ENCODE measurements around the gene PPP3R1. TPM values are rescaled to one million over a fixed set of nuclear protein-coding genes. Genes with fewer than 3 reads are reported as not detected.
A peak's percentile ranks its signal among the peaks of the same experiment; 100 is the strongest.

PPP3R1 gene
- total RNA-seq, 1 donor from 2014 or later = 54.5 TPM

DNA sequence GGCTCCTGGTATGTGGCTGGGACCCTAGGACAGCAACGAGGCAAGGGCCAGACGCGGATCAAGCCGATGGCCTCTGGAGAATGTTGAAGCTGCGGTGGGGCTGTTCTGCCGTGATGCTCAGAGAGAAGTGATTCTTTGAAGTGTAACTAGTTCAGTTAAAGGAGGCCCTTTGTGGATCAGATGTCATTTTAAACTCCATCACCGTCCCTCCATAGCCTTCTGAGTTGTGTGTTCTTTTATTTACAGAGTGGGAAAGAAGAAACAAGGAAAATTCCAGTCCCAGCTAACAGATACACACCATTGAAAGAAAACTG, 94.2 kb downstream of the PPP3R1 start:
- Histone ChIP-seq H3K4me1 (peaks cover 34% of the 10 kb centered on the region), H3K4me3 (peak overlapping the region; percentile 92), H3K36me3 (peaks cover 30% of the 10 kb centered on the region), H3K27me3 (ENCODE audit: low read depth) (no peaks in the 10 kb centered on the region), H3K9me3 (no peaks in the 10 kb centered on the region), H3K27ac (peak overlapping the region; percentile 96)
- DNase-seq (no peak), ATAC-seq (no peak)
- no peak for TF ChIP-seq CTCF (IDR thresholded peaks at IDR 0.05)
- intact Hi-C loops (cut with DNase I) = no loop called here

DNA sequence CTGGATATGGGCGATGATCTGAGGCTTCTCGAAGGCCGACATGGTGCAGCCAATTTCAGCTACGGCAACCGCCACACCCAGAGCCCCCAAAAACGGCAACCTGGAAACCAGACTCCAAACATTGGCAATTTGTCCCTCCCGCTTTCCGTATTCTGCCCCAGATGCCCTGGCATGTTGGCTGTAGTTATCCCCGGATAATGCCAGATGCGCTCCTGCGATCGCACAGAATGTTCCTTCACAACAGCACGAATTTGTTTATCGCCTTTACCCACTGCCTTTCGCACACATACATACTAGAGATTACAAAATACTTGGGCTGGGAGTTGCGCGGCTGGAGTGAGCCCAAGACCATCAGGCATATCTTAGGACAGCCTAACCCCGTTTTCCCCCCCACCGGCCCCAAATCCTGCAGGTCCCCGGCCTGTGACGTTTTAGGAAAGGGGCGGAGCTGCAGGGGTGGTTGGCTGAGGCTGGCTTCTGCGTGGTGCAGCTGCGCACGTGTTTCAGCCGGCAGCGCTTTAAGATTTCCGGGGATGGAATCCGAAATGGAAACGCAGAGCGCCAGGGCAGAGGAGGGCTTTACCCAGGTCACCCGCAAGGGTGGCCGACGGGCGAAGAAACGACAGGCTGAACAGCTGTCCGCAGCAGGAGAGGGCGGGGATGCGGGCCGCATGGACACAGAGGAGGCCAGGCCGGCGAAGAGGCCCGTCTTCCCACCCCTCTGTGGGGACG, 94.8 kb downstream of the PPP3R1 start, which contains the start of gene PNO1:
Gene PNO1 (plus strand): TSS at position 487 of the 732 bp plus-strand sequence. CDS start 47 bp downstream, at position 534.
- intact Hi-C loops (cut with DNase I) = no loop called here
- H3K9me3 ChIP-seq = no peaks in the 10 kb centered on the region
- peak within 1 kb of the TSS; percentile 96 for H3K27ac ChIP-seq

DNA sequence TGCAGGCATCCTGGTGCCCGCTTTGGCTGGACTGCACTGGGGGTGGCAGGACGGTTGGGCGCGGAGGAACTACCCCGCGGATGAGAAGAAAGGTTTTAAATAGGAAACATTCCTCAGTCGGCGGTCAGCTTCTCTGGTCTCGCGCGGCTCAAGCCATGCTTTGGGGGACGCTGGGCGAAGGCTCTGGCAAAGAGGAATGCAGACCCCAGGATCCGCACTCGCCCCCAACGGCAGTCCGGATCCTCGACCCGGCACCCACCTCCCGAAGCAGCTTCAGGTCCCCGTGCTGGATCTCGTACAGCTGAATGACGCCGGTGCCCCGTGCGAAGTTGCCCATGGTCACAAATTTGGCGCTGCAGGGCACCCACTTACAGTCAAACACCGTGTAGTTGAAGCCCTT, 95.3 kb downstream of the PPP3R1 start:
- DNase-seq (peak; percentile 65), ATAC-seq (peak; percentile 64 to 72)
- intact Hi-C loops (cut with DNase I) = no loop called here
- H3K9me3 ChIP-seq = no peaks in the 10 kb centered on the region
- peak overlapping the region; percentile 96 for H3K27ac ChIP-seq
- H3K4me3 ChIP-seq = peak overlapping the region; percentile 92
- no peak for TF ChIP-seq CTCF (IDR thresholded peaks at IDR 0.05)
- no peaks in the 10 kb centered on the region for H3K27me3 ChIP-seq (ENCODE audit: low read depth)
- peaks cover 42% of the 10 kb centered on the region for H3K4me1 ChIP-seq
- H3K36me3 ChIP-seq = peaks cover 19% of the 10 kb centered on the region

More for the DNA sequence above, 94.8 kb downstream of the PPP3R1 start, which contains the start of gene PNO1:
- peak within 1 kb of the TSS; percentile 92 for H3K4me3 ChIP-seq
- DNase-seq = peak; percentile 96
- peak; percentile 99 for ATAC-seq
- H3K27me3 ChIP-seq (ENCODE audit: low read depth) = no peaks in the 10 kb centered on the region
- TF ChIP-seq CTCF (IDR thresholded peaks at IDR 0.05) = peak; percentile 12
- H3K36me3 ChIP-seq = peaks cover 25% of the 10 kb centered on the region
- H3K4me1 ChIP-seq = peaks cover 39% of the 10 kb centered on the region

DNA sequence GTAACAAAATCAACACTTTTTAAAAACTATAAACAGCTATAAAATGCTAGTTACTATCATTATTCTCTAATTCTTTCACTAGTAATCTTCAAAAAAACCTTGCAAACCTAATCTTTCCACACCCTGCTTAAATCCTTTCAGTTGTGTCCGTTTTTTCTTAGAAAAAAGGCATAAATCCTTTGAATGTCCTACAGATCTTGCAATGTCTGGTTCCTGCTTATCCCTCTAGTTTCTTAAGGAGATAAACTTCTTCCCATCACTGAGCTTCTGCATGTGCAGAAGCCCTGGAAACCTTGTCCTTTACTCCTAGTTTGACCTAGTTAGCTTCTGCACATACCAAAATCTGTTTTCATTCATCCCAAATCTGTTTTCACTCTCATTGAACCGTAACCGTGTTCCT, 95.9 kb downstream of the PPP3R1 start:
- Histone ChIP-seq H3K9me3 (no peaks in the 10 kb centered on the region), H3K4me3 (peak overlapping the region; percentile 92), H3K36me3 (peaks cover 13% of the 10 kb centered on the region), H3K27ac (peak overlapping the region; percentile 96), H3K27me3 (ENCODE audit: low read depth) (no peaks in the 10 kb centered on the region), H3K4me1 (peaks cover 42% of the 10 kb centered on the region)
- ATAC-seq (no peak), DNase-seq (no peak)
- no peak for TF ChIP-seq CTCF (IDR thresholded peaks at IDR 0.05)
- intact Hi-C loops (cut with DNase I) = no loop called here

- H3K36me3 ChIP-seq = peaks cover 5% of the 10 kb centered on the region
- no peak for DNase-seq
- no peaks in the 10 kb centered on the region for H3K27me3 ChIP-seq (ENCODE audit: low read depth)
- H3K9me3 ChIP-seq = no peaks in the 10 kb centered on the region
- intact Hi-C loops (cut with DNase I) = no loop called here
- no peak for TF ChIP-seq CTCF (IDR thresholded peaks at IDR 0.05)
- no peak for ATAC-seq
- H3K4me3 ChIP-seq = no peak overlapping the region
- peaks cover 42% of the 10 kb centered on the region for H3K4me1 ChIP-seq
- no peak overlapping the region for H3K27ac ChIP-seq
Measured at GRCh38 chr2:68155618-68156017, 96.7 kb downstream of the PPP3R1 start.

Measured in lower lobe of right lung (tissue), 2 donors.